GM12878 (cell line): ENCODE data around the gene DSTN.

Experiments used
- CHD2 ChIP-seq: IDR thresholded peaks from 2 replicates; pipeline ENCODE4 v1.6.1; 2011; ENCODE audit warnings: low read depth, low read length, improper control_type of control experiment, borderline replicate concordance
- CREM ChIP-seq: IDR thresholded peaks from 2 replicates; pipeline ENCODE4 v1.6.1; 2014; ENCODE audit warnings: antibody characterized with exemption, low read depth
- GABPA ChIP-seq: IDR thresholded peaks from 2 replicates; pipeline ENCODE4 v1.6.1; 2014; ENCODE audit warnings: antibody characterized with exemption, low read depth, mild to moderate bottlenecking, inconsistent platforms
- GATAD2B ChIP-seq: fragments of 450-650 bp; conservative IDR thresholded peaks from 2 replicates; pipeline ENCODE4 v1.6.1; 2017; ENCODE audit warnings: low read depth, mild to moderate bottlenecking, moderate library complexity
- HDAC2 ChIP-seq: fragments of 200-600 bp; sonication (generic); IDR thresholded peaks from 2 replicates; pipeline ENCODE4 v1.6.1; 2017
- HDGF ChIP-seq: fragments of 450-650 bp; IDR thresholded peaks from 2 replicates; pipeline ENCODE4 v1.6.1; 2016; ENCODE audit warnings: antibody characterized with exemption
- MYC ChIP-seq: IDR thresholded peaks from 2 replicates; pipeline ENCODE4 v1.6.1; 2011; ENCODE audit warnings: mild to moderate bottlenecking, low read length, moderate library complexity, inconsistent platforms; ENCODE audit not compliant: insufficient read depth, insufficient replicate concordance, insufficient read length, severe bottlenecking
- NFIC ChIP-seq: IDR thresholded peaks from 2 replicates; pipeline ENCODE4 v1.6.1; 2012; ENCODE audit warnings: low read depth, mild to moderate bottlenecking, inconsistent platforms, low read length, moderate library complexity
- SMAD5 ChIP-seq: IDR thresholded peaks from 2 replicates; pipeline ENCODE4 v1.6.1; 2016; ENCODE audit warnings: antibody characterized with exemption, low read depth
- SP1 ChIP-seq: IDR thresholded peaks from one replicate; pipeline ENCODE4 v1.6.1; 2011; ENCODE audit warnings: low read depth, low read length
- SRF ChIP-seq, 2 experiments: IDR thresholded peaks; 2 replicates each; pipeline ENCODE4 v1.6.1; 2011; ENCODE audit warnings: low read depth in 2 of 2, low read length in 2 of 2, mild to moderate bottlenecking in 1 of 2, moderate library complexity in 1 of 2
- ZBTB33 ChIP-seq: fragments of 450-650 bp; IDR thresholded peaks from 2 replicates; pipeline ENCODE4 v1.6.1; 2017; ENCODE audit warnings: mild to moderate bottlenecking
- TF ChIP-seq, protein P1 (sequence below), 3 experiments: IDR thresholded peaks in 2 of 3; conservative IDR thresholded peaks in 1 of 3; 2 replicates each; pipeline ENCODE4 v1.5.1; 2011; ENCODE audit warnings: low read depth in 3 of 3, low read length in 3 of 3, mild to moderate bottlenecking in 3 of 3, control low read depth in 2 of 3, moderate library complexity in 2 of 3, inconsistent platforms in 1 of 3, mixed read lengths in 1 of 3; ENCODE audit not compliant: control insufficient read depth in 2 of 3, insufficient read depth in 1 of 3; ENCODE audit errors: extremely low read depth in 1 of 3
- TF ChIP-seq, protein P2 (sequence below): fragments of 450-650 bp; IDR thresholded peaks from 2 replicates; pipeline ENCODE4 v1.6.1; 2016; ENCODE audit warnings: mild to moderate bottlenecking

DNA sequence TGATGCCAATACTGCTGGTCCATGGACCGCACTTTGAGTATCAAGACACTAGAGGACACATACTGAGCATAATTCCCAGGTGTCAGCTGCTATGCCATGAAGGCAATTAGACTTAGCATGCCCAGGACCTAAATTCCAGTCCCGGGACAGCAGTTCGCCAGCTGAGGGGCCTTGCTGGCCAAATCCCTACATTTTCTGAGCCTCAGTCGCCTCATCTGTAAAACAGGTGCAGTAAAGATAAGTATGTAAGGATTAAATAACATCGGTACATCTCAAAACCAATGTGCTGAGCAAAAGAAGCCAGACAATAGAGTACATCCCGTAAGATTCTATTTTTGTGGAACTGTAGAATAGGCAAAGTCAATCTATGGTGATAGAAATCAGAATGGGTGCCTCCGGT is 39.7 kb upstream of the DSTN start:
- no peak for TF ChIP-seq ZBTB33
- TF ChIP-seq, protein P1, sequence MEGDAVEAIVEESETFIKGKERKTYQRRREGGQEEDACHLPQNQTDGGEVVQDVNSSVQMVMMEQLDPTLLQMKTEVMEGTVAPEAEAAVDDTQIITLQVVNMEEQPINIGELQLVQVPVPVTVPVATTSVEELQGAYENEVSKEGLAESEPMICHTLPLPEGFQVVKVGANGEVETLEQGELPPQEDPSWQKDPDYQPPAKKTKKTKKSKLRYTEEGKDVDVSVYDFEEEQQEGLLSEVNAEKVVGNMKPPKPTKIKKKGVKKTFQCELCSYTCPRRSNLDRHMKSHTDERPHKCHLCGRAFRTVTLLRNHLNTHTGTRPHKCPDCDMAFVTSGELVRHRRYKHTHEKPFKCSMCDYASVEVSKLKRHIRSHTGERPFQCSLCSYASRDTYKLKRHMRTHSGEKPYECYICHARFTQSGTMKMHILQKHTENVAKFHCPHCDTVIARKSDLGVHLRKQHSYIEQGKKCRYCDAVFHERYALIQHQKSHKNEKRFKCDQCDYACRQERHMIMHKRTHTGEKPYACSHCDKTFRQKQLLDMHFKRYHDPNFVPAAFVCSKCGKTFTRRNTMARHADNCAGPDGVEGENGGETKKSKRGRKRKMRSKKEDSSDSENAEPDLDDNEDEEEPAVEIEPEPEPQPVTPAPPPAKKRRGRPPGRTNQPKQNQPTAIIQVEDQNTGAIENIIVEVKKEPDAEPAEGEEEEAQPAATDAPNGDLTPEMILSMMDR (IDR thresholded peaks at IDR 0.05 in 2 of 3, conservative IDR thresholded peaks at IDR 0.05 in 1 of 3; ENCODE audit: control insufficient read depth in 2 of 3, extremely low read depth in 1 of 3, insufficient read depth in 1 of 3, low read depth in 3 of 3, low read length in 3 of 3) = no peak
- TF ChIP-seq MYC = no peak
- no peak for TF ChIP-seq SMAD5
- TF ChIP-seq HDAC2 = no peak
- no peak for TF ChIP-seq NFIC
- TF ChIP-seq SP1 = no peak
- no peak for TF ChIP-seq HDGF
- TF ChIP-seq GATAD2B = no peak
- no peak for TF ChIP-seq CREM
- TF ChIP-seq, protein P2, sequence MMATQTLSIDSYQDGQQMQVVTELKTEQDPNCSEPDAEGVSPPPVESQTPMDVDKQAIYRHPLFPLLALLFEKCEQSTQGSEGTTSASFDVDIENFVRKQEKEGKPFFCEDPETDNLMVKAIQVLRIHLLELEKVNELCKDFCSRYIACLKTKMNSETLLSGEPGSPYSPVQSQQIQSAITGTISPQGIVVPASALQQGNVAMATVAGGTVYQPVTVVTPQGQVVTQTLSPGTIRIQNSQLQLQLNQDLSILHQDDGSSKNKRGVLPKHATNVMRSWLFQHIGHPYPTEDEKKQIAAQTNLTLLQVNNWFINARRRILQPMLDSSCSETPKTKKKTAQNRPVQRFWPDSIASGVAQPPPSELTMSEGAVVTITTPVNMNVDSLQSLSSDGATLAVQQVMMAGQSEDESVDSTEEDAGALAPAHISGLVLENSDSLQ = no peak
- no peak for TF ChIP-seq CHD2
- no peak for TF ChIP-seq SRF (IDR thresholded peaks at IDR 0.05; ENCODE audit: low read depth in 2 of 2, low read length in 2 of 2)
- TF ChIP-seq GABPA = no peak
